Ishikawa (cell line): Measurements from ENCODE around the gene RPL14.

Experiments used
- CEBPB ChIP-seq: IDR thresholded peaks from 2 replicates; pipeline ENCODE4 v1.6.1; 2012
- CREB1 ChIP-seq: IDR thresholded peaks from 2 replicates; pipeline ENCODE4 v1.6.1; 2012; ENCODE audit warnings: low read depth
- EGR1 ChIP-seq: IDR thresholded peaks from 2 replicates; pipeline ENCODE4 v1.6.1; 2012
- EP300 ChIP-seq: IDR thresholded peaks from 2 replicates; pipeline ENCODE4 v1.6.1; 2012; ENCODE audit warnings: borderline replicate concordance
- FOXM1 ChIP-seq: IDR thresholded peaks from 2 replicates; pipeline ENCODE4 v1.6.1; 2012; ENCODE audit warnings: low read depth, borderline replicate concordance
- NFIC ChIP-seq: IDR thresholded peaks from 2 replicates; pipeline ENCODE4 v1.6.1; 2012
- RAD21 ChIP-seq: IDR thresholded peaks from 2 replicates; pipeline ENCODE4 v1.6.1; 2012; ENCODE audit warnings: low read depth
- REST ChIP-seq: IDR thresholded peaks from 2 replicates; pipeline ENCODE4 v1.6.1; 2012; ENCODE audit warnings: low read depth, mild to moderate bottlenecking
- TAF1 ChIP-seq: IDR thresholded peaks from 2 replicates; pipeline ENCODE4 v1.6.1; 2012; ENCODE audit warnings: low read depth, mild to moderate bottlenecking
- TCF12 ChIP-seq: IDR thresholded peaks from 2 replicates; pipeline ENCODE4 v1.6.1; 2012; ENCODE audit warnings: low read depth
- TEAD4 ChIP-seq: IDR thresholded peaks from 2 replicates; pipeline ENCODE4 v1.6.1; 2012
- YY1 ChIP-seq: IDR thresholded peaks from 2 replicates; pipeline ENCODE4 v1.6.1; 2012; ENCODE audit warnings: low read depth
- ZBTB7A ChIP-seq: IDR thresholded peaks from 2 replicates; pipeline ENCODE4 v1.6.1; 2012; ENCODE audit warnings: low read depth
- TF ChIP-seq, protein P1 (sequence below): IDR thresholded peaks from 2 replicates; pipeline ENCODE4 v1.6.1; 2012
- TF ChIP-seq, protein P2 (sequence below): IDR thresholded peaks from 2 replicates; pipeline ENCODE4 v1.6.1; 2012

The RPL14 gene

DNA sequence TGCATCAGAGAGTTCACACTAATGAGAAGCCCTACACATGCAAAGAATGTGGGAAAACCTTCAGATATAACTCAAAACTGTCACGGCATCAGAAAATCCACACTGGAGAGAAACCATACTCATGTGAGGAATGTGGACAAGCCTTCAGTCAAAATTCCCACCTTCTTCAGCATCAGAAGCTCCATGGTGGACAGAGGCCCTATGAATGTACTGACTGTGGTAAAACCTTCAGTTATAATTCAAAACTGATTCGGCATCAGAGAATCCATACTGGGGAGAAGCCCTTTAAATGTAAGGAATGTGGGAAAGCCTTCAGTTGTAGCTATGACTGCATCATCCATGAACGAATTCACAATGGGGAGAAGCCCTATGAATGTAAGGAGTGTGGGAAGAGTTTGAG, 30.0 kb downstream of the RPL14 start:
- TF ChIP-seq YY1 (no peak), TCF12 (no peak), RAD21 (no peak), CREB1 (no peak), TAF1 (no peak), NFIC (no peak), FOXM1 (no peak), REST (no peak), ZBTB7A (no peak), CEBPB (no peak), EP300 (no peak), TEAD4 (no peak), EGR1 (no peak)
- TF ChIP-seq, protein P1, sequence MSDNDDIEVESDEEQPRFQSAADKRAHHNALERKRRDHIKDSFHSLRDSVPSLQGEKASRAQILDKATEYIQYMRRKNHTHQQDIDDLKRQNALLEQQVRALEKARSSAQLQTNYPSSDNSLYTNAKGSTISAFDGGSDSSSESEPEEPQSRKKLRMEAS, result no peak
- TF ChIP-seq, protein P2, sequence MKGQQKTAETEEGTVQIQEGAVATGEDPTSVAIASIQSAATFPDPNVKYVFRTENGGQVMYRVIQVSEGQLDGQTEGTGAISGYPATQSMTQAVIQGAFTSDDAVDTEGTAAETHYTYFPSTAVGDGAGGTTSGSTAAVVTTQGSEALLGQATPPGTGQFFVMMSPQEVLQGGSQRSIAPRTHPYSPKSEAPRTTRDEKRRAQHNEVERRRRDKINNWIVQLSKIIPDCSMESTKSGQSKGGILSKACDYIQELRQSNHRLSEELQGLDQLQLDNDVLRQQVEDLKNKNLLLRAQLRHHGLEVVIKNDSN, result no peak

- TF ChIP-seq CEBPB (no peak), TEAD4 (no peak), RAD21 (no peak), REST (no peak), NFIC (no peak), TAF1 (no peak), FOXM1 (no peak), EGR1 (no peak), EP300 (no peak), TCF12 (no peak), CREB1 (no peak), YY1 (no peak), ZBTB7A (no peak)
- TF ChIP-seq, protein P1, result no peak
- TF ChIP-seq, protein P2, result no peak
Observed at GRCh38 chr3:40490916-40491315, 33.8 kb downstream of the RPL14 start.

GRCh38 chr3:40494698-40495097, 37.6 kb downstream of the RPL14 start:
- TF ChIP-seq CREB1 (no peak), NFIC (no peak), EP300 (no peak), ZBTB7A (no peak), TCF12 (no peak), RAD21 (no peak), YY1 (no peak), FOXM1 (no peak)
- TF ChIP-seq, protein P1, result no peak

DNA sequence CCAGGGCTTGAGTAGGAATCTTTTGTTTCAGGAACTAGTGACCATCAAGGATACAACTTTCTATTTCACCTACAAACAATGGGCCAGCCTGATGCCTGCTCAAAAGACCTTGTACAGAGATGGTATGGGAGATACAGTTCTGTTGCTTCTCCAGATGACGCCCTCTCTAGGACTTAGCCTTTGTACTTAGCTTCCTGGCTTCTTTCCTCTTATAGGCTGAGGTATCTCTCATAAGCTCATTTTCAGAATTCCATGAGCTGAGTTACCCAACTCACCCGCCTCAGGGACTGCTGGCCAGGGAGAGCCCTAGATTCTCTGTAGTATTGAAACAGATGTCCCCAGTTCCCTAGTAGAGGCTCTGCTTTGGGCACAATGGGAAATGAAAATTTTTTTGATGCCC, 40.1 kb downstream of the RPL14 start:
- TF ChIP-seq EP300, result no peak
- no peak for TF ChIP-seq CEBPB
- no peak for TF ChIP-seq CREB1
- no peak for TF ChIP-seq NFIC
- TF ChIP-seq EGR1, result no peak

GRCh38 chr3:40499952-40500351, 42.8 kb downstream of the RPL14 start:
- TF ChIP-seq CEBPB (no peak), REST (no peak), TCF12 (no peak)
